PC-3 (cell line): ENCODE measurements around the gene NEXMIF. TPM values are rescaled to one million over a fixed set of nuclear protein-coding genes. Genes with fewer than 3 reads are reported as not detected.
"Not testable (repeated sequence)": the region's sequence is repeated elsewhere in the genome, so short reads cannot be mapped to it uniquely, and the experiment has no call there.

Experiments used
- ATAC-seq: fragments of 200-7000 bp; cut with Tn5 transposase; 2 replicates; pipeline ENCODE4 v1.9.1; 2020; ENCODE audit warnings: mild to moderate bottlenecking, moderate library complexity
- BruUV-seq: library from RNA; stranded (reverse); fragments of 400-500 nt; replicated peaks from 2 replicates; lab custom pipeline; 2021; lab: Mats Ljungman, UMichigan
- CTCF ChIA-PET: fragments of 300-600 bp; sonication (Branson Sonifier 250); formaldehyde crosslinking; loops from one replicate; lab custom pipeline; 2022; ENCODE audit warnings: antibody characterized with exemption; lab: Charles Lee
- POLR2A ChIA-PET: fragments of 300-600 bp; sonication (Branson Sonifier 250); formaldehyde crosslinking; loops from one replicate; lab custom pipeline; 2022; ENCODE audit warnings: antibody characterized with exemption; ENCODE audit not compliant: unreplicated experiment; lab: Charles Lee
- DNase-seq: peaks from one replicate; pipeline ENCODE4 v3.0.0-alpha.2; 2015
- H2AFZ ChIP-seq: fragments of 300-600 bp; sonication (generic); 2 replicates; pipeline ENCODE4 v1.6.0; 2016; ENCODE audit warnings: antibody characterized with exemption, low read length
- H3F3A ChIP-seq: fragments of 300-600 bp; sonication (generic); one replicate; pipeline ENCODE4 v1.6.0; 2017; ENCODE audit warnings: antibody characterized with exemption, low read length, control low read depth, mild to moderate bottlenecking; ENCODE audit not compliant: unreplicated experiment
- H3K27ac ChIP-seq: fragments of 300-600 bp; sonication (generic); 2 replicates; pipeline ENCODE4 v1.5.1; 2016; ENCODE audit warnings: mild to moderate bottlenecking, low read length
- H3K27me3 ChIP-seq: fragments of 300-600 bp; sonication (generic); 2 replicates; pipeline ENCODE4 v1.6.1; 2016; ENCODE audit warnings: low read length, mixed read lengths
- H3K36me3 ChIP-seq: fragments of 300-600 bp; sonication (generic); 2 replicates; pipeline ENCODE4 v1.6.1; 2016; ENCODE audit warnings: low read depth, mixed run types, low read length, mixed read lengths
- H3K4me1 ChIP-seq: fragments of 300-600 bp; sonication (generic); 2 replicates; pipeline ENCODE4 v1.5.1; 2016; ENCODE audit warnings: low read length; ENCODE audit not compliant: insufficient read depth
- H3K4me2 ChIP-seq: fragments of 300-600 bp; sonication (generic); 2 replicates; pipeline ENCODE4 v1.6.0; 2016; ENCODE audit warnings: low read length
- H3K4me3 ChIP-seq: fragments of 300-600 bp; sonication (generic); 2 replicates; pipeline ENCODE4 v1.5.1; 2016; ENCODE audit warnings: mild to moderate bottlenecking, low read length, mixed read lengths
- H3K79me2 ChIP-seq: fragments of 300-600 bp; sonication (generic); 2 replicates; pipeline ENCODE4 v1.6.1; 2017; ENCODE audit warnings: low read length, mixed read lengths
- H3K9ac ChIP-seq: fragments of 300-600 bp; sonication (generic); 2 replicates; pipeline ENCODE4 v1.6.0; 2016; ENCODE audit warnings: mild to moderate bottlenecking, low read length
- H3K9me2 ChIP-seq: fragments of 300-600 bp; sonication (generic); replicated peaks from 2 replicates; pipeline ENCODE4 v1.6.1; 2016; ENCODE audit warnings: mixed run types, low read length, mixed read lengths
- H3K9me3 ChIP-seq: fragments of 300-600 bp; sonication (generic); 2 replicates; pipeline ENCODE4 v1.6.1; 2016; ENCODE audit warnings: low read length, mixed read lengths
- H4K20me1 ChIP-seq: fragments of 300-600 bp; sonication (generic); 2 replicates; pipeline ENCODE4 v1.6.1; 2016; ENCODE audit warnings: low read length, mixed read lengths
- EZH2 ChIP-seq: fragments of 300-600 bp; sonication (generic); IDR thresholded peaks from one replicate; pipeline ENCODE4 v1.6.1; 2017; ENCODE audit warnings: antibody characterized with exemption, mild to moderate bottlenecking, low read length; ENCODE audit not compliant: unreplicated experiment
- EZH2phosphoT487 ChIP-seq: fragments of 300-600 bp; sonication (generic); IDR thresholded peaks from 2 replicates; pipeline ENCODE4 v1.6.1; 2018; ENCODE audit warnings: mild to moderate bottlenecking, antibody characterized with exemption, low read length, borderline replicate concordance
- intact Hi-C: fragments of 100-400 bp; cut with micrococcal nuclease; formaldehyde crosslinking; loops from 2 replicates; pipeline ENCODE4 v1.9.0; 2023
- total RNA-seq: library from RNA; depleted of rRNA; stranded (reverse); fragments of >200 nt; gene quantifications from 2 replicates; pipeline ENCODE4 v1.2.3, GENCODE V29; 2014
- TF ChIP-seq, protein P1 (sequence below): fragments of 300-600 bp; sonication (generic); conservative IDR thresholded peaks from 2 replicates; pipeline ENCODE4 v1.5.1; 2017; ENCODE audit warnings: antibody characterized with exemption, low read depth, mild to moderate bottlenecking, low read length

NEXMIF gene
- total RNA-seq, 1 experiment from 2014 or later: not detected

GRCh38 chrX:74865725-74866124, 59.5 kb downstream of the NEXMIF start:
- no peaks in the 10 kb centered on the region for H3K9me3 ChIP-seq
- no peak overlapping the region for H3K4me2 ChIP-seq
- POLR2A ChIA-PET: no interaction called here
- H3K36me3 ChIP-seq: no peaks in the 10 kb centered on the region
- ATAC-seq: no peak
- BruUV-seq: no TSS peak
- no peaks in the 10 kb centered on the region for H3F3A ChIP-seq
- no peak for DNase-seq
- intact Hi-C loops: no loop called here
- H3K79me2 ChIP-seq: no peaks in the 10 kb centered on the region
- CTCF ChIA-PET: no interaction called here
- no peaks in the 10 kb centered on the region for H3K9me2 ChIP-seq
- no peak overlapping the region for H3K4me3 ChIP-seq
- no peak overlapping the region for H2AFZ ChIP-seq
- no peak overlapping the region for H3K9ac ChIP-seq
- no peaks in the 10 kb centered on the region for H4K20me1 ChIP-seq
- TF ChIP-seq, protein P1, sequence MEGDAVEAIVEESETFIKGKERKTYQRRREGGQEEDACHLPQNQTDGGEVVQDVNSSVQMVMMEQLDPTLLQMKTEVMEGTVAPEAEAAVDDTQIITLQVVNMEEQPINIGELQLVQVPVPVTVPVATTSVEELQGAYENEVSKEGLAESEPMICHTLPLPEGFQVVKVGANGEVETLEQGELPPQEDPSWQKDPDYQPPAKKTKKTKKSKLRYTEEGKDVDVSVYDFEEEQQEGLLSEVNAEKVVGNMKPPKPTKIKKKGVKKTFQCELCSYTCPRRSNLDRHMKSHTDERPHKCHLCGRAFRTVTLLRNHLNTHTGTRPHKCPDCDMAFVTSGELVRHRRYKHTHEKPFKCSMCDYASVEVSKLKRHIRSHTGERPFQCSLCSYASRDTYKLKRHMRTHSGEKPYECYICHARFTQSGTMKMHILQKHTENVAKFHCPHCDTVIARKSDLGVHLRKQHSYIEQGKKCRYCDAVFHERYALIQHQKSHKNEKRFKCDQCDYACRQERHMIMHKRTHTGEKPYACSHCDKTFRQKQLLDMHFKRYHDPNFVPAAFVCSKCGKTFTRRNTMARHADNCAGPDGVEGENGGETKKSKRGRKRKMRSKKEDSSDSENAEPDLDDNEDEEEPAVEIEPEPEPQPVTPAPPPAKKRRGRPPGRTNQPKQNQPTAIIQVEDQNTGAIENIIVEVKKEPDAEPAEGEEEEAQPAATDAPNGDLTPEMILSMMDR: no peak
- TF ChIP-seq EZH2phosphoT487: no peak
- no peak for TF ChIP-seq EZH2
- no peaks in the 10 kb centered on the region for H3K4me1 ChIP-seq
- H3K27ac ChIP-seq: no peak overlapping the region
- no peaks in the 10 kb centered on the region for H3K27me3 ChIP-seq

GRCh38 chrX:74853255-74853654, 72.0 kb downstream of the NEXMIF start:
- no peaks in the 10 kb centered on the region for H3F3A ChIP-seq
- no peak for TF ChIP-seq EZH2
- no TSS peak for BruUV-seq
- no peak for DNase-seq
- POLR2A ChIA-PET: no interaction called here
- CTCF ChIA-PET: no interaction called here
- H3K79me2 ChIP-seq: no peaks in the 10 kb centered on the region
- H3K4me2 ChIP-seq: no peak overlapping the region
- no peak overlapping the region for H3K27ac ChIP-seq
- no peak overlapping the region for H3K4me3 ChIP-seq
- no peaks in the 10 kb centered on the region for H3K9me3 ChIP-seq
- no peaks in the 10 kb centered on the region for H3K36me3 ChIP-seq
- no peaks in the 10 kb centered on the region for H3K4me1 ChIP-seq
- intact Hi-C loops: no loop called here
- H3K9ac ChIP-seq: no peak overlapping the region
- H3K27me3 ChIP-seq: no peaks in the 10 kb centered on the region
- no peaks in the 10 kb centered on the region for H3K9me2 ChIP-seq
- no peak for ATAC-seq
- H4K20me1 ChIP-seq: no peaks in the 10 kb centered on the region
- no peak overlapping the region for H2AFZ ChIP-seq

GRCh38 chrX:74835566-74835965, 89.7 kb downstream of the NEXMIF start:
- H3K27ac ChIP-seq: no peak overlapping the region
- TF ChIP-seq, protein P1: no peak
- no peak for TF ChIP-seq EZH2phosphoT487
- no peak for TF ChIP-seq EZH2
- no peaks in the 10 kb centered on the region for H3F3A ChIP-seq
- H2AFZ ChIP-seq: no peak overlapping the region
- no peaks in the 10 kb centered on the region for H3K9me3 ChIP-seq
- no peaks in the 10 kb centered on the region for H3K36me3 ChIP-seq
- no peaks in the 10 kb centered on the region for H3K79me2 ChIP-seq
- no peaks in the 10 kb centered on the region for H3K9me2 ChIP-seq
- H4K20me1 ChIP-seq: no peaks in the 10 kb centered on the region
- no peaks in the 10 kb centered on the region for H3K4me1 ChIP-seq
- intact Hi-C loops: no loop called here
- no TSS peak for BruUV-seq
- CTCF ChIA-PET: no interaction called here
- DNase-seq: no peak
- ATAC-seq: no peak
- H3K4me2 ChIP-seq: no peak overlapping the region
- POLR2A ChIA-PET: no interaction called here
- H3K27me3 ChIP-seq: no peaks in the 10 kb centered on the region
- no peak overlapping the region for H3K4me3 ChIP-seq
- H3K9ac ChIP-seq: no peak overlapping the region

DNA sequence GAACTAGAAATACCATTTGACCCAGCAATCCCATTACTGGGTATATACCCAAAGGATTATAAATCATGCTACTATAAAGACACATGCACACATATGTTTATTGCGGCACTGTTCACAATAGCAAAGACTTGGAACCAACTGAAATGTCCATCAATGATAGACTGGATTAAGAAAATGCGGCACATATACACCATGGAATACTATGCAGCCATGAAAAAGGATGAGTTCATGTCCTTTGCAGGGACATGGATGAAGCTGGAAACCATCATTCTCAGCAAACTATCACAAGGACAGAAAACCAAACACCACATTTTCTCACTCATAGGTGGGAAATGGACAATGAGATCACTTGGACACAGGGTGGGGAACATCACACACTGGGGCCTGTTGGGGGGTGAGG, 105.5 kb downstream of the NEXMIF start:
- ATAC-seq, H3K79me2 ChIP-seq, H3K9me2 ChIP-seq, H3K27ac ChIP-seq, H3K9me3 ChIP-seq, intact Hi-C loops, CTCF ChIA-PET, BruUV-seq, H3K4me2 ChIP-seq, H3K4me1 ChIP-seq, H3K36me3 ChIP-seq, H2AFZ ChIP-seq, H3F3A ChIP-seq, POLR2A ChIA-PET, H4K20me1 ChIP-seq, H3K9ac ChIP-seq, H3K4me3 ChIP-seq, DNase-seq, H3K27me3 ChIP-seq: not testable (repeated sequence)
